ENCODE results near the gene TEKT3.

- TF ChIP-seq CTCF (IDR thresholded peaks at IDR 0.05), result no peak
- TF ChIP-seq POLR2A (IDR thresholded peaks at IDR 0.05), result no peak
Observed at GRCh38 chr17:15378243-15378642, 36.8 kb upstream of the TEKT3 start.

Data from heart left ventricle (tissue), 13 donors.